ENCODE data around the gene PLEKHG2.

- TF ChIP-seq CTCF (IDR thresholded peaks at IDR 0.05) (peak in 1 of 12 donors; percentile 12), POLR2A (IDR thresholded peaks at IDR 0.05) (peak; percentile 78 to 85)
These were observed 3.1 kb upstream of the PLEKHG2 start for GRCh38 chr19:39409208-39410016.
